HG03097 (cell line): ENCODE measurements around the gene ANGPTL8.

Experiments used
- ATAC-seq: cut with Tn5 transposase; IDR thresholded peaks from one replicate; pipeline ENCODE4 v1.9.1; 2021; ENCODE audit not compliant: unreplicated experiment, low FRiP score

ANGPTL8 gene

GRCh38 chr19:11257846-11258380, 18.5 kb downstream of the ANGPTL8 start:
- ATAC-seq, result no peak

GRCh38 chr19:11260996-11261395, 21.6 kb downstream of the ANGPTL8 start:
- no peak for ATAC-seq

GRCh38 chr19:11261431-11261970, 22.1 kb downstream of the ANGPTL8 start:
- no peak for ATAC-seq

- ATAC-seq, result no peak
Observed at GRCh38 chr19:11261971-11262839, 22.8 kb downstream of the ANGPTL8 start, which contains the start of gene DOCK6. Gene DOCK6 (minus strand): TSS chr19:11262524. CDS start chr19:11262440, 84 bp downstream.

- no peak for ATAC-seq
Observed at GRCh38 chr19:11263726-11264125, 24.3 kb downstream of the ANGPTL8 start.

GRCh38 chr19:11264452-11265176, 25.2 kb downstream of the ANGPTL8 start:
- ATAC-seq, result no peak

GRCh38 chr19:11265177-11265784, 25.9 kb downstream of the ANGPTL8 start:
- ATAC-seq, result no peak

- no peak for ATAC-seq
Observed at GRCh38 chr19:11265785-11266236, 26.4 kb downstream of the ANGPTL8 start.

- ATAC-seq, result no peak
Observed at GRCh38 chr19:11267316-11268085, 28.1 kb downstream of the ANGPTL8 start.

- no peak for ATAC-seq
Observed at GRCh38 chr19:11268783-11269267, 29.4 kb downstream of the ANGPTL8 start.

GRCh38 chr19:11269408-11269807, 30.0 kb downstream of the ANGPTL8 start:
- no peak for ATAC-seq

GRCh38 chr19:11273296-11273695, 33.9 kb downstream of the ANGPTL8 start:
- no peak for ATAC-seq

GRCh38 chr19:11273989-11274388, 34.6 kb downstream of the ANGPTL8 start:
- no peak for ATAC-seq

GRCh38 chr19:11274533-11275086, 35.2 kb downstream of the ANGPTL8 start:
- ATAC-seq, result no peak

GRCh38 chr19:11278670-11279069, 39.3 kb downstream of the ANGPTL8 start:
- no peak for ATAC-seq

GRCh38 chr19:11279505-11280236, 40.3 kb downstream of the ANGPTL8 start:
- ATAC-seq, result peak; percentile 43

GRCh38 chr19:11281356-11282049, 42.1 kb downstream of the ANGPTL8 start:
- ATAC-seq, result no peak

- no peak for ATAC-seq
Observed at GRCh38 chr19:11284515-11284914, 45.1 kb downstream of the ANGPTL8 start.
